HS-5 (cell line): ENCODE results near the gene ME3.

ENCODE experiments used
- DNase-seq: peaks from one replicate; pipeline ENCODE4 v3.0.0-alpha.2; 2012; ENCODE audit warnings: low read depth

ME3 gene

DNA sequence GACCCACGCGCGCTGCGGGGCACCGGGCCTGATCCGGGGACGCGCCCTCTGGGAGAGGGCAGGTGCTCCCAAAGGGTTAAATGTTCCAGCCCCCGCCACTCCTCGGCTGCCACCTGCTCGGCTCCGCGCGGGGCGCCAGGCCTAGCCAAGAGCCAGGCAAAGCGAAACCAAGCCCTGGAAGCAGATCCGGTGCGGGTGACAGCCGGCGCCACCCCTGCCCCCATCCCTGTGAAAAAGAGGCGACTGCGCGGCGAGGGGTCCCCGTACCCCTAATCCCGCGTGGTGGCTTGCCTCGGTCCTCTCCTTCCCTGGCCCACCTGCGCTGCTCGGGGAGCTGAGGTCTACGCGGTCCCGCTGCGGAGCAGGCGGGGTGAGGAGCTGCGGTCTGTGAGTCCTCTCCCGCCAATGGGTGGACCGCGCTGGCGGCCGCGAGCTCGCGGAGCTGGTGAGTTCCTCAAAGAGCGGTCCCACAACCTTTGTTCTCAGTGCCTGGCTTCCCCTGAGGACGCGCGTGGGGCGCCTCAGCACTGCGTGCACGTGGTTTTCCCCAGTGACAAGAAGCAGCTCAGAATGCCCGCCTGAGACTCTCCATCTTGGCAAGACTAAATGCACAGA lies at the start of gene ME3:
ME3 (minus strand) TSS at position 610 of the 615 bp plus-strand sequence.
- no peak for DNase-seq

DNA sequence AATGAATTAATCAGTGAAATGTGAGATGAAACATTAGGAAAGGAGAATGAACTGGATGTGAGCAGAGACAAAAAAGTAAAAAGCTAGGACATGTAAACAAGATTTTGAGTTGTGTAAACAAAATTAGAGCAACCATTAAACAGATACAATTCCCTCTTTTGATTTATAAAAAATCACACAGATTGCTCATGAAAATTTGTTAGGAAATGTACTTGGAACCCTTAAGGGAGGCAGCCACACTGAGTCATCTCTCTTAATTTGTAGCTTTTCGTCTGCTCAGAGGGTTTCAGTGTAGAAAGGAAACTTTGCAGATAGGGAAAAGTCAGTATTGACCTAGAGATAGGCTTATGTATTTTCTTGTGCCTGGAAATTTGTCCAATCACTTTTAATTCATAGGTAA lies 49.6 kb upstream of the ME3 start:
- DNase-seq = no peak

DNA sequence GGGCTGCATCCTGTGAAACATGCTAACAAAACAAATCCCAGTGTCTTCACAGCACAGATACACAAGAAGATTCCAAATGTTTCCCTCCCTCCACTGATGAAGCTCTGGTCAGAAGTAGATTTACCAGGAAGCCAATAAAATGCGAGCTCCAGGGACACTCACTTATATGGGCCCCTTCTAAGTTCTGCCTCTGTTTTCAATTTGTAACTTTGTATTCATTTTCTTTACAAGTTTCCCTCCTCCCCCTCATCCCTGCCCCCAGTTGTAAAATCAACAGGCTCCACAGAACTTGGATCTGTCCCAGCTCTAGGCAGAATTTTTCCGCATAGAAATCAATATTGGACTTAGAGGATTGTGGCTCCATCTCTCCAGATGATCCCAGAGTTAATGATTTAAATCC lies 48.1 kb upstream of the ME3 start:
- DNase-seq = no peak

DNA sequence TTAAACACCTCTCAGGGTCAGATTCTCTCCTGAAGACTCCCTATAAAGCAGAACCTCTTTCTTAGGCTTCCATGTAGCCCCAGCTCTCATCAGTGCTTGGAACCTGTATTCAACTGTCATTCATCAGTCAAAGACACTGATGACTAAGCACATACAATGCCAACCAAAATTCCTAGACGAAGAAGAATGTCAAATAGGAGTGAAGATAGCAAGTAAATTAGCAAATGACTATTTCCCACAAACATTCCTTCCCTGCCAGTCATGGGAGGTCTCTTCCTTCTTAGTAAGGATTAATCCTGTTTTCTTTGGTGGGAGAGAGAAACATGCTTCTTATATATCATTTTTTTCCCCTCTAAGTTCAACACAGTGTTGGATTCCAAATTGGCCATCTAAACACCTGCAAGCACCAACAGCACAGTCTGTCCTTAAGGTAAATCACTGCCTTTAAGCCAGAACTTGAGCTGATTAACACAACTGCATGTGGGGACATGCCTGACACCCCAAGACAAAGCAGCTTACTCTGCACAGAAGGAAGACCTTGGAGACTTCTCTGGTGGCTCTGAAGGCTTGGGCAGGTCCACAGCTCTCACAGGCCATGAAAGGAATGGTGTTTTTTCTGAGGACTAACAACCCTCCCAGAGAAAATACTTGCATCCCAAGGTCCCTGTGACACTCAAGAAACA lies 47.5 kb upstream of the ME3 start:
- peak; percentile 93 for DNase-seq

DNA sequence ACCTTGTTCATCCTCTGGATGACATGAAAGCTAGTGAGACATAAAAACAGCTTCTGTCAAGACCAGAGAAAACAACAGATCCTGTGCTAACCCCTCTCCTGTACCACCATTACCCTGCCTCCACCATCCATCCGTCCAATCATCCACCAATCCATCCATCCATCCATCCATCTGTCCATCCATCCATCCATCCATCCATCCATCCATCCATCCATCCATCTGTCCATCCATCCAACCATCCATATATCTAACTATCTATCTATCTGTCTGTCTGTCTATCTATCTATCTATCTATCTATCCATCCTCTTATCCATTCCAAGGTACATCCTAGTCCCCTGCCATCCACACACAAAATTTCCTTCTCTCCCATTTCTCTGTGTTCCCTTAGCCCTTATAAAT lies 46.6 kb upstream of the ME3 start:
- DNase-seq = no peak

DNA sequence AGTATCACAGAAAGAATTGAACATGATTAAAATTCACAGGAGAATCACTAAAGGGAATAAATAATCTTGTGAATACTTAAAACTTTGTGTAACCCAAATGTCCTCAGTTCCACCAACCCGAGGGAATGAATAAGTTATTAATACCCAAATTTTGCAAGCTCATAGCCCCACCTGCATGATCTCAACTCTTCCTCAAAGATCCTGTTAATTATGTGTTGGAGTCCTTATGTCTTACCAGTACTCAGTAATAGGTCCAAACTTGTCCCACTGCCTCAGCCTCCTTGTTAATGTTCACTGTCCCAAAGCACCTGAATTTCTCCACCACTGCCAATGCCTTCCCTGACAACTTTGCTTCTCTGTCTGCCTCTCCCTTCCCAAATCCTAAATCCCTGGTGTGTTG lies 46.1 kb upstream of the ME3 start:
- no peak for DNase-seq

DNA sequence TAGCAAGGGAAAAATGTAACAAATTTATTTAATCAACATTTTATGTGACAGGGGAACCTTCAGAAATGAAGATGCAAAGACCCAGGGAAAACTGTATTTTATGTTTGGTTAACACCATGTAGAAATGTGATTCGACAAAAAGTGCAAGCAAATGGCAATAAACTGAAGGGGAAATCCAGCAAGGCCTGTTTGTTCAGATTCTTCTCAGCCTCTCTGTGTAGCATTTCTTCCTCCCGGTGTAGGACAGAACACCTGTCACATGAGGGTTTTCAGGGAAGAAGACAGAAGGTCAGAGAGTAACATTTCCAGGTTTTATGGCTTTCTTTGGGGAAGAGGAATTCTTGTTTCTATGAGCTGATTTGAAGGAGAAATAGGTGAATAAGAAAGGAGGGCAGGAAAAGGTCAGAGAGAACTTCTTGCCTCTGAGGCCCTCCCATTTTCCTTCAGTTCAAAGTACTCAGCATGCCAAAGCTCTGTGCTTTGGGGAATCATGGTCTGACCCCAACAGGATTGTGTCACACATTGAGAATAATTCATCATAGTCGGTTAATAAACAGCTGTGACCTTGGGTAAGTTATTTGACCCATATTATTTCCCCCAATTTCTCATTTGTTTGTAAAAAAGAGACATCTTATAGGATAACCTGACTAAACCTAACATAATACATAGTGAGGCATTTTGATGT lies 45.5 kb upstream of the ME3 start:
- DNase-seq = no peak

DNA sequence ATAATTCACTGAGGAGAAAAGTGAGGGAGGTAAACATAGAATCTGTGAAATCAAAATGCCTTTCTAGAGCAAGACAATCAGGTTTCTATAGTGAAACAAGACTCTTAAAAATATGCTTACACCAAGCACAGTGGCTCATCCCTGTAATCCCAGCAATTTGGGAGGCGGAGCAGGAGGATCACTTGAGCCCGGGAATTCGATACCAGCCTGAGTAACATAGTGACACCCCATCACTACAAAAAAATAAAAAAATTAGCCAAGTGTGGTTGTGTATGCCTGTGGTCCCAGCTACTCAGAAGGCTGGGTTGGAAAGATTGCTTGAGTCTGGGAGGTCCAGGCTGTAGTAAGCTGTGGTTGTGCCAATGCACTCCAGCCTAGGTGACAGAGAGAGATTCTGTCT lies 43.2 kb upstream of the ME3 start:
- DNase-seq = no peak

DNA sequence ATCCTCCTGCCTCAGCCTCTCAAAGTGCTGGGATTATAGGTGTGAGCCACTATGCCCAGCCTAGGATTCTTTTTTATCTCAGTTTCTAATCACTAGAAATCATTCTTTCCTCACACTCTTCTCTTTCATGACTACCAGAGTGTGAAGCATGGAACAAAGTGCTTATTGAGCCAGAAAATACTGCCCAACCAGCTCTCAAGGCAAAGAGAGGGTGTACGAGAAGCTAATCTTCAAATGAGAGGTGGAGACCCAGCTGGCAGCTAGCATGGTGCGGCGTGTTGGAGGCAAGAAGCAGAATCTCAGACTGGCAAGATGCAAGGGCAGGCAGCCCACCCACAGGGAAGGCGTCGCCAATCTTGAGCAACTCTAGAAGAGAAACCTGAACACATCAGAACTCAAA lies 41.1 kb upstream of the ME3 start:
- DNase-seq = no peak

DNA sequence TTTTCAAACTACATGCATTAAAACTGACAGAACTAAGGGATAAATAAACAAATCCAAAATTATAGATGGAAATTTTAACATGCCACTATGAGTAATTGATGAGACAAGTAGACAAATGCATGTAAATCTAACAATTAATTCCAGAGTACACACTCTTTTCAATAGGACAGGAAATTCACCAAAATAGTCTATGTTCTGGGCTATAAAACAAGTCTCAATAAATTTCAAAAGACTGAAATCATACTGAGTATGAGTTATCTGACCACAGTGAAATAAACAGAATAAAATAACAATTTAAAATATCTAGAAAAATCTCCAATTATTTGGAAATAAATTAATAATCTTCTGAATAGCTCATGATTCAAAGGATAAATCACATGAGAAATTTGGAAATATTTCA lies 38.5 kb upstream of the ME3 start:
- no peak for DNase-seq

DNA sequence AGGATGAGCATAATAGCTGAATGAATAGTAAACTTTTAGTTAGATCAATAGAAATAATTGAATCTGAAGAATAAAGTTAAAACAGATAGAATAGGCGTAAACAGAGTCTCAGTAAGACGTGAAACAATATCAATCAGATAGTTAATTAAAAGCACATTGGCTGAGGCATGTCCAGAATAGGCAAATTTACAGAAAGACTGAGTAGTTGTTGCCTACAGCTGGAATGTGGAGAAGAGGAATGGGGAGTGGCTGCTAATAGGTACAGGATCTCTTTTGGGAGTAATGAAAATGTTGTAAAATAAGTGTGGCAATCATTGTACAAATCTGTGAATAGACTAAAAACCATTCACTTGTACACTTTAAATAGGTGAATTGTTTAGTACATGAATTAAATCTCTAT lies 36.3 kb upstream of the ME3 start:
- DNase-seq = no peak

DNA sequence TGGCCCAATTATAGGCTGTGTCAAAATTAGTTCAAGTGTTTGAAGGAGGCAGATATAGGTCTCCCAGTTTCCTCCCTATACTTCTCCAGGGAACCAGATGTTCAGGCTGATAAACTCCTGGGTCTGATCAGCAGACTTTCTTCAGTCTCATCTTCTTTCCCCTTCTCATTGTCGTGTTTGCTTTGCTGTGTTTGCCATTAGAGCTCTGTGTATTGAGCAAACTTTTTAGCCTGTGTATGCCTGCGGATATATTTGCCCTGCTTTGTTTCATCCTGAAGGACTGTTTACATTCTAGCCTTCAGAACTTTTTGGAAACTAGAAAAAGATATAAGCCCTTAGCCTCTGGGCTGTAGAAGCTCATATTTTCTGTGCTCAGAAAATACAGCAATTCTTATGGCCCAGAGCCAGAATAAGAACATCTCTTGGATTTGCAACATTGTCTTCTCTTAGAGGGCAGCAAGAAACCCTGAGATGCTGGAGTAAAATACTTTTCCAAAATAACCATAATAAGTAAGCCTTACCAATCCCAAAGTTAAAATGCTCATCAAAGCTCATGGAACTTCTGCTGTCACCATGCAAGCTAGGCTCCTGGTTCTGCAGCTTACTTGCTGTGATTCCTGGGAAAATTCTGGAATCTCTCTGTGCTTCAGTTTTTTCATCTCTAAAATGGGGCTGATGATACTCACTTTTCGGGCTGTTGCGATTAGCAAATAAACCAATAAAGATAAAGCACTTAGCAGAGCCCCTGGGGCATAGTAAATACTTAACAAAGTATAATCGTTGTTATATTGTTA lies 34.1 kb upstream of the ME3 start:
- no peak for DNase-seq

DNA sequence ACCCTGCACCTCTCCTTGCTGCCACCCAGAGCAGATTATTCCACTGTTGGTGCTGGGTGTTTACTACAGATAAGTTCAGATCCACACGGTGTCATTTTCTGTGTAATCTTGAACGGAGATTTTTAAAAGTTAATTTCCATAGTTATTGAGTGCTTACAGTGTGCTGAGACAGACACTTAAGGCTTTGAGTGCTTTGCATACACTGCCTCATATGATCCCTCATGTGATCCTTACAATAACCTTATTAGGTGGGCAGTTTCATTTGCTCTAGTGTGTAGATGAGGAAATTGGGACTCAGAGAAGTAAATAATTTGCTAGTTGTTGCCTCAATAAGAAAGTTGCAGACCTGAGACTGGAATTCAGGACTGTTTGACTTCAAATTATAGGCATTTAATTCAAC lies 32.3 kb upstream of the ME3 start:
- no peak for DNase-seq

DNA sequence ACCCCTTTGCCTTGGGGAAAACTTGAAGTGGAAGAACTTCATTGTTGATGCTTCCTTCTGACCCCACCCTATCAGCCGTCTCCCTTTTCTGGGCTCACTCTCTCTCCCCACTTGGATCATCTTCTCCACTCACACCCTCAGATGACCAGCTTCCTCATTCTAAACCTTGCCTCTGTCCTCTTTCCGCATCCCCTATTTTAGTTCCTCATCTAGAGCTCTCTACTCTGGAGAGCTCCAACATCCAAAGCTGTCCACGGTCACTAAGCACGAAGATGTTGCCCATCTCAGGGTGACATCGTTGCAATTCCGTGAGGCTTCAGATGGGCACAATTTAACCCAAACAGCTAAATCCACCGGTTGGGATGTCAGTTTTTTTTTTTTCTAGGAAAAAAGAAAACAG lies 31.6 kb upstream of the ME3 start:
- no peak for DNase-seq

DNA sequence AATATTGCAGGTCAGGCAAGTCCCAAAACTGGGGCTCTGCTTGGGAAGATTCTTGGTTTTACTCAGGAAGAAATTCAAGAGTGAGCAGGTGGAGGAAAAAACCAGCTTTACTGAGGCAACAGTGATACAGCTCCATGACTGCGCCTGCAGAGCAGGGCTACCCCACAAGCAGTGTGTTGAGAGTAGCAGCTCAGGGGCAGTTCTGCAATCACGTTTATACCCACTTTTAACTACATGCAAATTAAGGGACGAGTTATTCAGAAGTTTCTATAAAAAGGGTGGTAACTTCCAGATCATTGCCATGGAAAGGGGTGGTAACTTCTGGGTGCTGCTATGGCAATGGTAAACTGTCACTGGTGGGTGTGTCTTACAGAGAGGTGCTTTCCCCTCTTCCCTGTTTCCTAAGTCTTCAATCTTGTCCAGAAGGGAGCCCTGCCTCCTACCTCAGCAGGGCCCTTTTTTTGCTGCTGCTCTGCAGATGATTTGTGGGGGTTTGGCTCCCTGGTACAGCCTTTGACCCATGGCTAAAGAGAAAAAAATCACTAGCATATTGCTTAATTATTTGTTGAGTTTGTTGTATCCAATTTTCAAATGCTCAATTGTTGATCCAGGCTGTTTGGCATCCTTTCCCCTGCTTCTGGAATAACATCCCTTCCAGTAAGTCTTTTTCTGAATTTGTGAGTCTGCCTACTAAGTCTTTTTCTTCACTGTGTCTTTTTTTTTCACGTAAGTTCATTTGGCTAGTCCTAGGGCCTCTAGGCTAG lies 30.0 kb upstream of the ME3 start:
- no peak for DNase-seq

DNA sequence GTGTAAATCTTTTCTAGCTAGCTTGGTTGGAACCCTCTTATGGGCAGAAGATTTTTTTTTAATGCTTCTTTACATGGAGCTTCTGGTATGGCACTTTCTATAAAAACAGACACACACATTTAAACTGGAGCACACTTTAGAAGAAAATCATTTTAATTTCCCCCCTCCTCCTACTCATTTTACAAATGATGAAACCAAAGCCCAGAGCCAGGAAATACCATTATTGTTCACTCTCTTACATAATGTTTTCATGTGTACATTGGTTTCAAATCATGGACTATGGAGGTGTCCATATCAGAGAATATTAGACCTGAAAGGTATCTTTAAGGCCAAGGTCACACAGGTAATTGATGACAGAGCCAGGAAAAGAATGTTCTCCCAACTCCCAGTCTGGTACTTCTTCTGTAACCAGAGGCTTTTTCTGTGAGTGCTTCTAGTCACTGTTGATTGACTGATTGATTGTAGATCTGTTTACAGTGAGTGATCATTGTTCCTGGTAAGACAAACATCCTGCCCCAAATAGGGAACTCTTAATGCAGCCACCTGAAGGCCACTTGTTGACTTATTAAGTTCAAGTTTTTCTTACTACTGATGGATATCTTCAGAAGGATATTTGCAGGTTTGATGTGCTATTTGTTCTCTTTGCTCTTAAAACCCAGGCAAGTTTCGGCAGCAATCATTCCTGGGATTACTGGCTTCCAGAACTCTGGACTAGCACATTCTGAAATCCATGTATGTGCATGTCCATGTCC lies 26.8 kb upstream of the ME3 start:
- no peak for DNase-seq

DNA sequence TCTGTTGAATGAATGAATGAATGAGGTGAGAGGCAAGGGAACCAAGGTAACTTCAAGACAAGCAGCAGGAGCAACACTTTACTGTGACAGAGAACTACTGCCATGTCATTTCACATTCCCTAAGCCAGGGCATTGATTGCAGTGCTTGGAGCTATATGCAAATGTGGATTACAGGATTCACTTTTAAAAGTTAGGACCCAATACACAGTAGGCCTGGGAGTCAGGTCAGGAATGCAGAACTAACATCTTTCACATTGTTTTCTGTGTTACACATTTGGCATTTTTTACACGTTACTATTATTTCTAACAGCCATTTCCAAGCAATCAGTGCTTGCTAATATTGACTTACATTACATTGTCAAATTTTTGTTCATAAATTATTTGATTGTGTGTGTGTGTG lies 26.2 kb upstream of the ME3 start:
- DNase-seq = no peak

DNA sequence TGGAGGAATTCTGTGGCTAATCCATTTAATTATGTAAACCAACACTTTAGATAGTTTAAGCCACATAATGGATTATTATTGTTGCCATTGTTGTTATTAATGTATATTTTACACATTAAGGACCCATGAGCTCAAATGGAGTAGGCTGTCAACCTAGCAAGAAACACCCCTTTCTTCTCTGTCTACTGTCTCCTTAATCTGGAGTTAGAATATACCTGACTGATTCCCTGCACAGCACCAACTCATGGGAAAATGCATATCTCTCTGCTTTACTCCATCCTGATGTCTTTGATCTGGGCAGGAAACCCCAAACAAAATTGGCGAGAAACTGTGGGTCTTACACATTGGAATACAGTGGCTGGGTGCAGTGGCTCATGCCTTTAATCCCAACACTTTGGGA lies 24.0 kb upstream of the ME3 start:
- no peak for DNase-seq

DNA sequence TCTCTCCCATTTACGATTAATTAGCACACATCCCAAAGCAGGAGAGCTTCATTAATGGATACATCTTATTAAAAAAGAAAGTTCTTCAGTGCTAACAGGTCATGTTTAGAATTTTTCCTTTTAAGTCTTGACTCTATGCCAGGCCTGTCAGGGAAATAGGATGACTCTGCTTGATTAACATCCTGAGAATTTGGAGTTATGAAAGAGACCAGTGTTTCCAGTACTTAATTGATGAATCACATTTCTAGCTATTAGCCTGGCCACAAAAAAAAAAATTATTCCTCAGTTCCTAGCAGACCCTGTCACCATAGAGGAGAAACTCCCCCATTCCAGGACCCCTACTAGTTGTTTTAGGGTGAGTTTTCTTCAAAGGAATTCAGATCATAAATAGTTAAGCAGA lies 23.6 kb upstream of the ME3 start:
- peak; percentile 94 for DNase-seq

DNA sequence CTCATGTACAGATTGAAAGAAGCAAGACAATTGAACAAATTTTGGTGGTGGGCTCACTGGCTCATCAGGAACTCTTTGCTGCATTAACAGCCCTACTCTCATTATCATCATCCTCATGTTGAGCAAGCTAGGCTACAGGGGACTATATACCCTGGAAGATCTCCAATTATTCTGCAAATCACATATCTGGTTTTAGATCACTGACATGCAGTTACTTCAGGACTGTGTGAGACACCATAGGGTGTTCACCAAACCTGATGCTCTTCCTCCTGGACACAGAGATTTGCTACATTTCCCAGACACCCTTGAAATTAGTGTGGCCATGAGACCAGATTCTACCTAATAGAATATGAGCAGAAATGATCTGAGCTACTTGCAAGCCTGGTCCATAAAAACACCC lies 23.0 kb upstream of the ME3 start:
- DNase-seq = no peak

DNA sequence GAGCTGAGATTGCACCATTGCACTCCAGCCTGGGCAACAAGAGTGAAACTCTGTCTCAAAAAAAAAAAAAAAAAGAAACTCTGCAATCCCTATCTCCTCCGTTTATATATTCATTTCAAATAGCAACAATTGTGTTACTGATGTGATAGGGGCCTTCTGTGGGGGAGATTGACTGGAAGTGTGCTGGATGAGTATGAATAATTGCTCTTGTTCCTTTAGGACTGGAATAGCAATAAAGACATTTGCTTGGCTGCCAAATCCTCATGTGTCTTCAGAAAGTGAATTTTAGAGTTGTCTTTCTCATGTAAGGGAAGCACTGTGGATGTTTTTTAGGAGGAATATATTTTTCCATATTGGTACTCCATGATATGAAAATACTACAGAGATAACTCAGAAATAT lies 21.1 kb upstream of the ME3 start:
- DNase-seq = no peak
